ENCODE measurements around the gene PIWIL1.

The PIWIL1 gene

DNA sequence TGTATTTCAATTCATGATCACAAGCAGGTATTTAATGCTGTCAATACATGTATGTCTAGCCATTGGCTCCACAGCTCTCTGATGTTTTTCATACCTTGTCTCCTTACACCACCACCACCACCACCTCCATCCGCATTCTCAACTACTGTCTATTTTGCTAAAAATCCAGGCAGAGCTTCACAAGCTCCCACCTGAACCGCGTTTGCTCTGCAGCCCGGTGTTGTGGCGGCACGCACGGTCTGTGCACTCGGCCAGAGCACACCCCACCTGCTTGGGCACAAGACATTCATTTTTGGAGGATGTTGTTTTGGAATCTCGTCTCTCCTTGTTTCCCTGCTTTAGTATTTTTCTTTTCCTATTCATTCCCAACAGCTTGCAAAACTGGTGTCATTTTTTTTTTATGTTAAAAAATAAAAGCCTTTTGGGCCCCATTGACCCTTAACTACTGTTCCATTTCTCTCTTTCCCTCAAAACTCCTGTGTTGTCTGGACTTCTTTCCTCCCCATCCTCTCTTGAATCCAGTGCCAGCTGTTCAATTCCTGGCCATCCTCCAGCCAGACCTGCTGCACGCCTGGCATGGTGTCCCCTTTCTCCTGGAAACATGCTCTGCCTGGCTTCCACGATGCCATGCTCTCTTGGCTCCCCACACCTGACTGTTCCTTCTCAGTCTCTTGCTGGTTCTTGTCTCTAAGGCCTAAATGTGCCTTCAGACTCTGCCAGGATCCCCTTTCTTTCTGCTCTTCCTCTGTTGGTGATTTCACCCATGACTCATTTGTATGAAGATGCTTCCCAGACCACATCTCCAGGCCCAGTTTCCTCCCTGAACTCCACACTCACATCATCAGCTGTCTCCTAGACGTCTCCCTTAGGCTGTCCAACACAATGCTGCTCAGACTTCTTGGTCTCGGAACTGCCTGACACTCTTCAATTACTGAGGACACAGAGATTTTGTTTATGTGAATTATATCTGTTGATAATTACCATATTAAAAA is 37.9 kb downstream of the PIWIL1 start:
- H3K9ac ChIP-seq (ENCODE audit: low read length), result no peak overlapping the region
- H3K36me3 ChIP-seq (ENCODE audit: insufficient read depth, low read length), result no peaks in the 10 kb centered on the region
- no peaks in the 10 kb centered on the region for H3K4me1 ChIP-seq (ENCODE audit: insufficient read depth, low read length)
- H3K4me3 ChIP-seq (ENCODE audit: low read depth in 1 of 2, low read length in 2 of 2), result no peak overlapping the region
- H3K27me3 ChIP-seq (ENCODE audit: control insufficient read depth in 1 of 2, insufficient read depth in 2 of 2, low read length in 2 of 2), result no peaks in the 10 kb centered on the region
- H3K9me3 ChIP-seq (ENCODE audit: low read length), result no peaks in the 10 kb centered on the region
- no peak overlapping the region for H3K27ac ChIP-seq (ENCODE audit: low read depth, low read length)

DNA sequence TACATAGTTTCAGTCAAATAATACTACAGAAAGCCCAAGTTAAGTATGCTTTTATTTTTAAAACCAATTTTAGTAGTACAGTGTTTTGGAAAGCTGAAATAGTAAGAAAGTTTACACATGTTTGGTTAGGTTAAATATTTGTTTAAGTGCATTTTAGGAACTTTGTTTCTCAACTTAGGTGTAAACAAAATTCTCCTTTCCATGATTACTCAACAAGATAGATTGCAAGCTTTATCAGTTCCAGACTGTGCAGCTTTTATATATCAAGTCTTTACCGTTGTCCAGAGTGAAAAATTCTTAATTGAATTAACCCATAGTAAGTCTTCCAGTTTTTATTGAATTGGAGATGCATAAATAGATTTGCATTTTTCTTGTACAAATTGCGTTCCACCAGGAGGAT is 45.1 kb downstream of the PIWIL1 start:
- H3K4me3 ChIP-seq (ENCODE audit: low read depth in 1 of 2, low read length in 2 of 2), result no peak overlapping the region
- no peaks in the 10 kb centered on the region for H3K36me3 ChIP-seq (ENCODE audit: insufficient read depth, low read length)
- no peaks in the 10 kb centered on the region for H3K9me3 ChIP-seq (ENCODE audit: low read length)
- no peak overlapping the region for H3K9ac ChIP-seq (ENCODE audit: low read length)
- H3K4me1 ChIP-seq (ENCODE audit: insufficient read depth, low read length), result no peaks in the 10 kb centered on the region
- H3K27me3 ChIP-seq (ENCODE audit: control insufficient read depth in 1 of 2, insufficient read depth in 2 of 2, low read length in 2 of 2), result no peaks in the 10 kb centered on the region
- no peak overlapping the region for H3K27ac ChIP-seq (ENCODE audit: low read depth, low read length)

DNA sequence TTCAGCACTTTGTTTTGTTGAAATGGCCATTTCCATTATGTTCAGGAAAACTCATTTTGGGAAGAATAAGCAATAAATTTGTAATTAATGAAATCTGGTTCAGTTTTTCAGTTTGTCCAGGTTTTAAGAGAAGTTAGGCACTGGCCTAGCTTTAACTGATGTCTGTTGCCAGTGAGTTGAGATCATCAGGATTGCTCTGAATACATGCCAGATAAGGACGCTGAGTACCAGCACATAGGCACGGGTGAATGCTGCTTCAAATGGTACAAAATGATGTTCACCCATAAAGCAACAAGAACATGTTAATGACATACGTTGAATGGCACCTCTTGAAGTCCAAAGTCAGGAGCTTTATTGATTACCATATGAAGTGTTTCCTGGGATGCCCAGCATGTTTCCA is 46.5 kb downstream of the PIWIL1 start:
- H3K9ac ChIP-seq (ENCODE audit: low read length), result no peak overlapping the region
- H3K27ac ChIP-seq (ENCODE audit: low read depth, low read length), result no peak overlapping the region
- H3K4me1 ChIP-seq (ENCODE audit: insufficient read depth, low read length), result no peaks in the 10 kb centered on the region
- H3K4me3 ChIP-seq (ENCODE audit: low read depth in 1 of 2, low read length in 2 of 2), result no peak overlapping the region
- H3K36me3 ChIP-seq (ENCODE audit: insufficient read depth, low read length), result no peaks in the 10 kb centered on the region
- H3K27me3 ChIP-seq (ENCODE audit: control insufficient read depth in 1 of 2, insufficient read depth in 2 of 2, low read length in 2 of 2), result no peaks in the 10 kb centered on the region
- H3K9me3 ChIP-seq (ENCODE audit: low read length), result no peaks in the 10 kb centered on the region

DNA sequence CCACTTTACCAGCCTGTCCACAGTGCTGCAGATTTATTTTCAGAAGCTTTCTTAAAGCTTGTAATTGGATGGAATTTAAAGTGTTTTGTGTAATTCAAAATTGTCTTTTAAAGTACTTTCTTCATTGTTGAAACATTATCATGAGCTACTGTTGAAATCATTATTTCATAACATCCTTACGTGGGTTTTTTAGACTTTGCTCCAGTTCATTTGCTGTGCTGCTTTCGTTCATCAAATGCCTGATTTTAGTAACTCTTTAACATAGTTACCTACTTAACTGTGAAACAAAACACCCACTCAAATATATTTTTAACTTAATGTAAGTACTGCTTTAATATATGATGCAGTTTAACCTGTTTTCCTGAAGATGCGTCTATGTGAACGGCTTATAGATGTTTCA is 47.5 kb downstream of the PIWIL1 start:
- Histone ChIP-seq H3K36me3 (ENCODE audit: insufficient read depth, low read length) (no peaks in the 10 kb centered on the region), H3K4me3 (ENCODE audit: low read depth in 1 of 2, low read length in 2 of 2) (no peak overlapping the region), H3K9ac (ENCODE audit: low read length) (no peak overlapping the region), H3K4me1 (ENCODE audit: insufficient read depth, low read length) (no peaks in the 10 kb centered on the region), H3K9me3 (ENCODE audit: low read length) (no peaks in the 10 kb centered on the region), H3K27me3 (ENCODE audit: control insufficient read depth in 1 of 2, insufficient read depth in 2 of 2, low read length in 2 of 2) (no peaks in the 10 kb centered on the region), H3K27ac (ENCODE audit: low read depth, low read length) (no peak overlapping the region)

DNA sequence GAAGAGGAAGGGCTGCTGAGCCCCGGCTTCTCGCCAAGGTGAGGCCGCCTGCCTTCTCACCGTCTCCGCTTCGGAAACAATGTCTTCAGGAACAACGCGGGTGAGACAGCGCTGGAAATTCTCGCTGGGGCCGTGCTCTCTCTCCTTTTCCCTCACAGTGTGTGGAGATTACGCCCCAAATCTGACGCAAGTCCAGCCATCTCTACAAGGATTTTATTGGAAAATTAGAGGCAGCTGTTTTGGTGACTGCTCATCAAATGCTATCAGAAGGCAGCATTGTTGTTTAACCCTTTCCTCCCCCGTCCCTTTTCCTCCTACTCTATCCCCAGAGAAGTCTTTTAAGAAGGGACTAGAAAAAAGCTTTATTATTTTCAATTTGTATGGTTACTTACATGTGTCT is 53.5 kb downstream of the PIWIL1 start:
- H3K4me3 ChIP-seq (ENCODE audit: low read depth in 1 of 2, low read length in 2 of 2), result no peak overlapping the region
- no peaks in the 10 kb centered on the region for H3K36me3 ChIP-seq (ENCODE audit: insufficient read depth, low read length)
- H3K27me3 ChIP-seq (ENCODE audit: control insufficient read depth in 1 of 2, insufficient read depth in 2 of 2, low read length in 2 of 2), result no peaks in the 10 kb centered on the region
- no peak overlapping the region for H3K27ac ChIP-seq (ENCODE audit: low read depth, low read length)
- H3K9me3 ChIP-seq (ENCODE audit: low read length), result no peaks in the 10 kb centered on the region
- no peak overlapping the region for H3K9ac ChIP-seq (ENCODE audit: low read length)
- H3K4me1 ChIP-seq (ENCODE audit: insufficient read depth, low read length), result no peaks in the 10 kb centered on the region

DNA sequence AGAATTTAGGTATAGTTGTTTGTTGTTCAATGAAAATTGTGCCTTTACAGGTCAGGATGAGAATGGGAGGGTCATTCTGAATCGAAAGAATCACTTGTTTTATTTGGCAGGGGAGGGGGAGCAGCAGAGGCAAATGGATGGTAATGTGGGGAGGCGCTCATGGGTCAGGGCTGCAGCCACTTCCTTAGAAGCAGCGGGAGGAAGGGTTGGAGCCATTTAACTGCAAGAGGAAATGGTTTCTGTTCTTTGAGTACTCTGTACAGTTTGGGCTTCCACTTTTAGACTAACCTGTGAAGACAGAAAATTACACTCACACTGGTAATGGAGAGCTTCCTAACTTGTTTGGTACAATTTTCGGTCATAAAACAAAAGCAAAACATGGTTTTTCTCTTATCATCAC is 57.2 kb downstream of the PIWIL1 start:
- H3K4me3 ChIP-seq (ENCODE audit: low read depth in 1 of 2, low read length in 2 of 2), result no peak overlapping the region
- H3K4me1 ChIP-seq (ENCODE audit: insufficient read depth, low read length), result no peaks in the 10 kb centered on the region
- no peak overlapping the region for H3K9ac ChIP-seq (ENCODE audit: low read length)
- H3K27me3 ChIP-seq (ENCODE audit: control insufficient read depth in 1 of 2, insufficient read depth in 2 of 2, low read length in 2 of 2), result no peaks in the 10 kb centered on the region
- no peaks in the 10 kb centered on the region for H3K36me3 ChIP-seq (ENCODE audit: insufficient read depth, low read length)
- no peaks in the 10 kb centered on the region for H3K9me3 ChIP-seq (ENCODE audit: low read length)
- H3K27ac ChIP-seq (ENCODE audit: low read depth, low read length), result no peak overlapping the region

DNA sequence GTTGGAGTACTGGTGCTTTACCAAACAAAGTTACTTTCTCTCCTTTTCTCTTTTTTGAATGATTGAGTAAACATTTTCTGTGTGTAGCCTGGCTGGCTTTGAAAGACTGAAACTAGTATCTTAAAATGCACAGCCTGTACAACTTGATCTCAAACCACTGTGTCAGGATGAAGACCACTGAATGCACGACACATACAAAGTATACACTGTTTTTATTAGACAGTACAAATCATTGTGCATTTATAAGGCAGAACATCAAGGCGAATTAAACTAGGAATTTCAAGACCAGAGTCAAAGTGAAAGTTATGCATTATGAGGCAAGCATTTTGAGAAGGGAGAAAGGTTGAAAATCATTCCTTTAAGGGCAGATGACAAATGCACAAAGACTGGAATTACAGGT is 59.0 kb downstream of the PIWIL1 start:
- no peaks in the 10 kb centered on the region for H3K9me3 ChIP-seq (ENCODE audit: low read length)
- H3K27me3 ChIP-seq (ENCODE audit: control insufficient read depth in 1 of 2, insufficient read depth in 2 of 2, low read length in 2 of 2), result no peaks in the 10 kb centered on the region
- H3K4me1 ChIP-seq (ENCODE audit: insufficient read depth, low read length), result no peaks in the 10 kb centered on the region
- H3K36me3 ChIP-seq (ENCODE audit: insufficient read depth, low read length), result no peaks in the 10 kb centered on the region
- no peak overlapping the region for H3K27ac ChIP-seq (ENCODE audit: low read depth, low read length)
- H3K9ac ChIP-seq (ENCODE audit: low read length), result no peak overlapping the region
- H3K4me3 ChIP-seq (ENCODE audit: low read depth in 1 of 2, low read length in 2 of 2), result no peak overlapping the region

DNA sequence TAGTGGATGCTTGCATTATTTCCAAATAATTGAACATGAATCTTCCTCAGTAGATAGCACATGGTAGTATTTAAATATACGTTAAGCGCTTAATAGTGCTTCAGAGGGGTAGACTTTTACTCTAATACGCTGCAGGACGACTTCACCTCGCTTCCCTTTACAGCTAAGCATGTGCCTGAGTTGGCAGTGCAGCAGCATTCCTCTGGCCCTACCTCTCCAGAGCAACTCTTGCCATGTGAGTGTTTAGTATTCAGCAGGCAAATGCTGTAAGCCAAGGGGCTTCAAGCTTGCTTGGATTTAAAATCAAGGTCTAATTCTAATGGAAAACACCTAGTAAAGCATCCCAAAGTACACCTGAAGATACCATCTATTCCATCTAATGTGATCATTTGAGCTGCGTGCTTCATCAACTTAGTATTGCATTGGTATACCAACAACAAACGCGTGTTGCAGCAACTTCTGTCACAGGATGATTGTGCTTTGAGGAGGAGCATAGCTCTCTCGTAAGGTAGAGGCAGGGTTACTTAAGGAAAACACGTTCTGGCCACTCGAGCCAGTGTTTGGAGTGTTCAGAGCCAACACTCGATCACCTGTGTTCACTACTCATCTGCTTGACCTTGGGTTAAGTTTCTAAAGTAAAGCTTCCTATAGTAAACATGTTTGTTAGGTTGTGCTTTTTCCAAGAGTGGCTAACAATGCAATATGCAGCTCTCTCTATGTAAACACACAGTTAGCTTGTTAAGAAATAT is 60.6 kb downstream of the PIWIL1 start:
- no peak overlapping the region for H3K9ac ChIP-seq (ENCODE audit: low read length)
- no peaks in the 10 kb centered on the region for H3K36me3 ChIP-seq (ENCODE audit: insufficient read depth, low read length)
- H3K27me3 ChIP-seq (ENCODE audit: control insufficient read depth in 1 of 2, insufficient read depth in 2 of 2, low read length in 2 of 2), result no peaks in the 10 kb centered on the region
- H3K4me1 ChIP-seq (ENCODE audit: insufficient read depth, low read length), result no peaks in the 10 kb centered on the region
- no peak overlapping the region for H3K27ac ChIP-seq (ENCODE audit: low read depth, low read length)
- H3K9me3 ChIP-seq (ENCODE audit: low read length), result no peaks in the 10 kb centered on the region
- H3K4me3 ChIP-seq (ENCODE audit: low read depth in 1 of 2, low read length in 2 of 2), result no peak overlapping the region

DNA sequence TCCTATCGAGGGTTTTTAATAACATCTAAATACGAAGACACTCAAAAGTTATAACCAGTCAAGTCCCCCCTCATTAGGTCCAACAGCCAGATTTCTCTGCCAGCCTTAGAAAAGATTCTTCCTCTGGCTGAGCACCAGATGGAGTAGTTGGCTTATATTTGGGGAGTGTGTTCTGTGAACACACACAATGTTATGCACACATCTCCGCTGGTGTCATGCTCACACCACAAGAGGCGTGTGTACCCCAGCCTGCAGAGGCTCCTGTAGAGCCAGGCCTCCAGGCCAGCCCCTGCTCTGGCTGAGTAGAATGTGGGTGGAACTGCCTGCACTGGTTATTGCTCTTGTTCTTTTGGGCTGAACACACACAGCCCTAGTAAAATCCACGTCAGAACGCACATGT is 64.0 kb downstream of the PIWIL1 start:
- Histone ChIP-seq H3K27ac (ENCODE audit: low read depth, low read length) (no peak overlapping the region), H3K36me3 (ENCODE audit: insufficient read depth, low read length) (no peaks in the 10 kb centered on the region), H3K9ac (ENCODE audit: low read length) (no peak overlapping the region), H3K27me3 (ENCODE audit: control insufficient read depth in 1 of 2, insufficient read depth in 2 of 2, low read length in 2 of 2) (no peaks in the 10 kb centered on the region), H3K9me3 (ENCODE audit: low read length) (no peaks in the 10 kb centered on the region), H3K4me1 (ENCODE audit: insufficient read depth, low read length) (no peaks in the 10 kb centered on the region), H3K4me3 (ENCODE audit: low read depth in 1 of 2, low read length in 2 of 2) (no peak overlapping the region)

DNA sequence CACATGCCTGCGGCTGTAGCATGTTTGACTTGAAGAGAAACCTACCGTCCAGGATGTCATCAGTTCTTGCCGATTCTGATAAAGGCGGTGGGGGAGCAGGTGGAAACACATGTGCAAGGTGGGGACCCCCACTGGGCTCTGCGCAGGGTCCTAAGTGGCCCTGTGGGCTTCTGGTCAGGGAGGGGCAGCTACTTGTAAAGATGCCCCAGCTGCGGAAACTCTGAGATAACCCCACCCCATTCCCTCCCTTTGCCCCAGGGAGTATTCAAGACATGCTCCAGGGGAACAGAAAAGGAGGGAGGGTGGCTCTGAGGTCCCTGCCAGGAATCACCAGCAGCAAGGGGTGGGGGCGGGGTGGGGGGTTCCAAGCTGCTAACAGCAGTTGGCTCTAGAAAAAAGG is 67.6 kb downstream of the PIWIL1 start:
- H3K4me3 ChIP-seq (ENCODE audit: low read depth in 1 of 2, low read length in 2 of 2), result no peak overlapping the region
- no peaks in the 10 kb centered on the region for H3K4me1 ChIP-seq (ENCODE audit: insufficient read depth, low read length)
- no peaks in the 10 kb centered on the region for H3K27me3 ChIP-seq (ENCODE audit: control insufficient read depth in 1 of 2, insufficient read depth in 2 of 2, low read length in 2 of 2)
- H3K9me3 ChIP-seq (ENCODE audit: low read length), result no peaks in the 10 kb centered on the region
- H3K9ac ChIP-seq (ENCODE audit: low read length), result no peak overlapping the region
- H3K27ac ChIP-seq (ENCODE audit: low read depth, low read length), result no peak overlapping the region
- no peaks in the 10 kb centered on the region for H3K36me3 ChIP-seq (ENCODE audit: insufficient read depth, low read length)

DNA sequence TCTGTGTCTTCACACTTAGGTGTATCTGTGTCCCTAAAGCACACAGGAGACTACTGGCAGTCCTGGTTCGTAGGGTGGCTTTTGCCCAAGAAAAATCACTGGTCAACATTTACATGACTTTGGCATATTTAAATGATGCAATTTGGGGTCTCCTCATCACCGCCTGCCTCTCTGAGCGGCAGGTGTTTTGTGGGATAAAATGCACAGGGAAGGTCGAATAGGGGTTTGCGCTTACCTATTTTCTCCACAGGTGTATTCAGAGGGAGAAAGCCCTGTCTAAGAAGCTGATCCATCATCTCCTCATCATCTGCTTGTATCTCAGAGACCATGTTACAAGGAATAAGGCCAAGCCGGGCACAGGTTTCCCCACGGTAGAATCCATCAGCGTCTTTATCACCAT is 74.7 kb downstream of the PIWIL1 start:
- Histone ChIP-seq H3K9me3 (ENCODE audit: low read length) (no peaks in the 10 kb centered on the region), H3K4me1 (ENCODE audit: insufficient read depth, low read length) (no peaks in the 10 kb centered on the region), H3K27ac (ENCODE audit: low read depth, low read length) (no peak overlapping the region), H3K9ac (ENCODE audit: low read length) (no peak overlapping the region), H3K27me3 (ENCODE audit: control insufficient read depth in 1 of 2, insufficient read depth in 2 of 2, low read length in 2 of 2) (no peaks in the 10 kb centered on the region), H3K4me3 (ENCODE audit: low read depth in 1 of 2, low read length in 2 of 2) (no peak overlapping the region), H3K36me3 (ENCODE audit: insufficient read depth, low read length) (no peaks in the 10 kb centered on the region)
